Mesenchymal stem cell (in vitro differentiated cells and primary cell): ENCODE results near the gene CDK14.

Source experiments
- DNase-seq: peaks from one replicate; pipeline ENCODE4 v3.0.0-alpha.2; 2013
- H2AFZ ChIP-seq: one replicate; pipeline ENCODE4 v1.6.1; 2013; ENCODE audit warnings: low read depth, mild to moderate bottlenecking, control low read depth, inconsistent platforms, low read length, moderate library complexity
- H2AK5ac ChIP-seq: 2 replicates; pipeline ENCODE4 v1.6.1; 2013; ENCODE audit warnings: low read length, moderate library complexity, mild to moderate bottlenecking, inconsistent platforms; ENCODE audit not compliant: severe bottlenecking
- H2BK120ac ChIP-seq: one replicate; pipeline ENCODE4 v1.6.1; 2013; ENCODE audit warnings: low read depth, mild to moderate bottlenecking, inconsistent platforms, low read length, moderate library complexity
- H2BK12ac ChIP-seq, 2 experiments: one replicate each; pipeline ENCODE4 v1.6.1; 2013; ENCODE audit warnings: inconsistent platforms in 2 of 2, low read length in 2 of 2, mild to moderate bottlenecking in 2 of 2, moderate library complexity in 2 of 2, control low read depth in 1 of 2
- H2BK15ac ChIP-seq: one replicate; pipeline ENCODE4 v1.6.1; 2013; ENCODE audit warnings: mild to moderate bottlenecking, low read depth, inconsistent platforms; ENCODE audit not compliant: poor library complexity, severe bottlenecking
- H2BK5ac ChIP-seq: 2 replicates; pipeline ENCODE4 v1.6.1; 2013; ENCODE audit warnings: low read depth, mild to moderate bottlenecking, low read length, control low read depth, inconsistent platforms; ENCODE audit not compliant: poor library complexity, severe bottlenecking
- H3K14ac ChIP-seq, 2 experiments: one replicate each; pipeline ENCODE4 v1.6.1; 2013; ENCODE audit warnings: inconsistent platforms in 2 of 2, low read length in 2 of 2, control low read depth in 1 of 2, mild to moderate bottlenecking in 1 of 2, moderate library complexity in 1 of 2
- H3K18ac ChIP-seq, 2 experiments: one replicate each; pipeline ENCODE4 v1.6.1; 2013; ENCODE audit warnings: inconsistent platforms in 2 of 2, low read length in 2 of 2, control low read depth in 1 of 2, low read depth in 1 of 2, mild to moderate bottlenecking in 1 of 2
- H3K23ac ChIP-seq, 2 experiments: one replicate each; pipeline ENCODE4 v1.6.1; 2013; ENCODE audit warnings: inconsistent platforms in 2 of 2, low read length in 2 of 2, mild to moderate bottlenecking in 2 of 2, moderate library complexity in 2 of 2, control low read depth in 1 of 2
- H3K27ac ChIP-seq: 2 replicates; pipeline ENCODE4 v1.5.1; 2013; ENCODE audit warnings: mild to moderate bottlenecking, moderate library complexity, low read length, control low read depth, inconsistent platforms; ENCODE audit not compliant: poor library complexity, severe bottlenecking
- H3K27me3 ChIP-seq, 2 experiments: 2 replicates each; pipeline versions ENCODE4 v1.6.1 to v1.7.0; 2013; ENCODE audit warnings: low read length in 2 of 2, mild to moderate bottlenecking in 2 of 2, moderate library complexity in 2 of 2, control low read depth in 1 of 2, inconsistent platforms in 1 of 2; ENCODE audit not compliant: control insufficient read depth in 1 of 2, insufficient read depth in 1 of 2
- H3K36me3 ChIP-seq, 2 experiments: 2 replicates each; pipeline versions ENCODE4 v1.6.1 to v1.7.0; 2013; ENCODE audit warnings: low read length in 2 of 2, control low read depth in 1 of 2, inconsistent platforms in 1 of 2, low read depth in 1 of 2, mild to moderate bottlenecking in 1 of 2; ENCODE audit not compliant: insufficient read depth in 2 of 2, control insufficient read depth in 1 of 2
- H3K4ac ChIP-seq, 2 experiments: one replicate each; pipeline ENCODE4 v1.6.1; 2013; ENCODE audit warnings: inconsistent platforms in 2 of 2, low read length in 2 of 2, mild to moderate bottlenecking in 2 of 2, moderate library complexity in 2 of 2, control low read depth in 1 of 2, low read depth in 1 of 2
- H3K4me1 ChIP-seq: 2 replicates; pipeline ENCODE4 v1.6.1; 2013; ENCODE audit warnings: low read depth, low read length, control low read depth; ENCODE audit not compliant: control insufficient read depth, insufficient read depth
- H3K4me2 ChIP-seq: 2 replicates; pipeline ENCODE4 v1.6.1; 2013; ENCODE audit warnings: low read length, mild to moderate bottlenecking, inconsistent platforms; ENCODE audit not compliant: poor library complexity, severe bottlenecking
- H3K4me3 ChIP-seq, 2 experiments: 2 replicates each; pipeline versions ENCODE4 v1.5.1 to v1.7.0; 2013; ENCODE audit warnings: low read length in 2 of 2, mild to moderate bottlenecking in 2 of 2, control low read depth in 1 of 2, low read depth in 1 of 2; ENCODE audit not compliant: insufficient read depth in 1 of 2
- H3K79me1 ChIP-seq: replicated peaks from 2 replicates; pipeline ENCODE4 v1.6.1; 2013; ENCODE audit warnings: mild to moderate bottlenecking, control low read depth, low read length, inconsistent platforms; ENCODE audit not compliant: poor library complexity, severe bottlenecking
- H3K9ac ChIP-seq: 2 replicates; pipeline ENCODE4 v1.7.0; 2013; ENCODE audit warnings: mild to moderate bottlenecking, low read length, moderate library complexity
- H3K9me3 ChIP-seq: 2 replicates; pipeline ENCODE4 v1.7.0; 2013; ENCODE audit warnings: mild to moderate bottlenecking, low read length; ENCODE audit not compliant: control insufficient read depth
- H4K8ac ChIP-seq: one replicate; pipeline ENCODE4 v1.6.1; 2013; ENCODE audit warnings: inconsistent platforms, mild to moderate bottlenecking, low read length, moderate library complexity
- H4K91ac ChIP-seq: one replicate; pipeline ENCODE4 v1.6.1; 2013; ENCODE audit warnings: mild to moderate bottlenecking, low read length, inconsistent platforms
- WGBS: methylation state at CpG from one replicate; pipeline ENCODE4 v1.1.7; 2013; ENCODE audit warnings: mixed read lengths; 5-methylcytosine and 5-hydroxymethylcytosine counted together

The CDK14 gene

DNA sequence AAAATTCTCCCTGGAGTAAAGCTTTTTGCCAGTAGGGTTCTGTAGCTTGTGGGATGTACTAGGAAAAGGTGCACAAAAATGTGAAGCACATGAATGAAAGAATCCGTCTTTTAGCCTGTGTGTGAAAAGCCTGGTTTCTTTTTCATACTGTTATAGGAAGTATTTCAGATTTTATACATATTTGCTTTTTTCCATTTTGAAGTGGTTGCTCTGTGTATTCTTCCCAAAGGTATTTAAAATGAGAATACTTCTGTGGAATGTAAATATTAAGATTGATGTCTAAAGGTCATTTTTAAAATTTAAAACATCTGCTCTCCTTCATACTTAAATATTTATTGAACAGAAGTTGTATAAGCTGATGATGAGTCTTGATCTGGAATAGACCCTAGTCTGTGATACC is 96.8 kb downstream of the CDK14 start:
- no peak overlapping the region for H3K9ac ChIP-seq
- no CpG with 5 or more reads among the region's 1 CpG for WGBS
- no peak overlapping the region for H3K4ac ChIP-seq
- no peak overlapping the region for H3K14ac ChIP-seq
- H2BK5ac ChIP-seq: no peak overlapping the region
- no peaks in the 10 kb centered on the region for H3K36me3 ChIP-seq
- no peak overlapping the region for H4K91ac ChIP-seq
- no peak overlapping the region for H4K8ac ChIP-seq
- H3K4me2 ChIP-seq: no peak overlapping the region
- H2BK12ac ChIP-seq: no peak overlapping the region
- H3K27me3 ChIP-seq: no peaks in the 10 kb centered on the region
- no peaks in the 10 kb centered on the region for H3K4me1 ChIP-seq
- no peak overlapping the region for H2AFZ ChIP-seq
- no peak overlapping the region for H3K23ac ChIP-seq
- no peak overlapping the region for H2BK15ac ChIP-seq
- no peak overlapping the region for H2BK120ac ChIP-seq
- H3K4me3 ChIP-seq: no peak overlapping the region
- H2AK5ac ChIP-seq: no peak overlapping the region
- DNase-seq: no peak
- peaks cover 26% of the 10 kb centered on the region for H3K79me1 ChIP-seq
- no peaks in the 10 kb centered on the region for H3K9me3 ChIP-seq
- H3K18ac ChIP-seq: no peak overlapping the region
- no peak overlapping the region for H3K27ac ChIP-seq

DNA sequence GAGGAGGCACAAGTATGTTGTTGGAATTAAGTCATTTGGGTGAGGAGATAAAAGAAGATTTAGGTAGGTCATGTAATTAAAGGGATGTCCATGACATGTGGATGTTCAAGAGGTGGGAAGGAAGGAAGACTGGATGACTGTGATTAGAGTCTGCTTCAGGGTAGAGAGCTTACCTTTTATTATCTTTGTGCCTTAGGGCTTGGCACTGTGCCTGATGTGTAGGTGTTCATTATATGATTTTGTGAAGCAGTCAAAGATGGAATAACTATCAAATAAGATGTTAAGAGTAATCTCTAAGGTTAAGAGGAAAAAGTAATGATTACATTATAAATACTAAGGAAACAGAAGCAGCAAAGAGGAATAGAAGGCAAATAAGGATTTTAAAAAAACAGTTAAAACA is 97.8 kb downstream of the CDK14 start:
- no peak overlapping the region for H2AK5ac ChIP-seq
- no peaks in the 10 kb centered on the region for H3K27me3 ChIP-seq
- no peak overlapping the region for H3K23ac ChIP-seq
- no peak overlapping the region for H2AFZ ChIP-seq
- no peaks in the 10 kb centered on the region for H3K9me3 ChIP-seq
- no peak overlapping the region for H3K18ac ChIP-seq
- H3K4ac ChIP-seq: no peak overlapping the region
- no peak overlapping the region for H2BK120ac ChIP-seq
- no peak overlapping the region for H2BK12ac ChIP-seq
- H3K36me3 ChIP-seq: no peaks in the 10 kb centered on the region
- no peak overlapping the region for H3K14ac ChIP-seq
- no peak overlapping the region for H3K9ac ChIP-seq
- H3K4me2 ChIP-seq: no peak overlapping the region
- H3K4me1 ChIP-seq: no peaks in the 10 kb centered on the region
- no peak overlapping the region for H4K8ac ChIP-seq
- no peak overlapping the region for H3K4me3 ChIP-seq
- no peak overlapping the region for H2BK5ac ChIP-seq
- H2BK15ac ChIP-seq: no peak overlapping the region
- no peak overlapping the region for H4K91ac ChIP-seq
- no peak for DNase-seq
- peaks cover 24% of the 10 kb centered on the region for H3K79me1 ChIP-seq
- H3K27ac ChIP-seq: no peak overlapping the region

DNA sequence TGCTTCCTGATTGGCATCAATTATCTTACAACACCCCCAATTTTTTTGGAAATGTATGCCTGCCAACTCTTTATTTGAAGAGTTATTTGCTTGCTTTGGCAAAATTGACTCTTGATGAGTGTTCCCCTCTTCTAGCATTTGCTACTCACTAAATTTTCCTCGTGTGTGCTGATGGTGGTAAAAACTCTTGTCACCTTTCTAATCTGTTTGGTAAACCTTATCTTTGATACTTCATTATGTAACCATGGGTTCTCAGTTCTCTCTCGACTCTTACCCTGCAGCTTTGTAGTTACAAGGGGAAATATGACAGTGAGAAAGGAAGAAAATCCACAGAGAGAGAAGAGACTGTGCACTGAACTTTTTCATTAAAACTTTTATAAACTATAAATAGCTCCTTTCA is 102.5 kb downstream of the CDK14 start:
- no peak overlapping the region for H3K4me3 ChIP-seq
- no peak overlapping the region for H3K18ac ChIP-seq
- no peak overlapping the region for H3K4me2 ChIP-seq
- no peaks in the 10 kb centered on the region for H3K9me3 ChIP-seq
- H3K14ac ChIP-seq: no peak overlapping the region
- no peak overlapping the region for H2BK15ac ChIP-seq
- H3K4me1 ChIP-seq: peaks cover 4% of the 10 kb centered on the region
- H2AFZ ChIP-seq: no peak overlapping the region
- H3K27me3 ChIP-seq: no peaks in the 10 kb centered on the region
- no peak overlapping the region for H4K91ac ChIP-seq
- peaks cover 16% of the 10 kb centered on the region for H3K79me1 ChIP-seq
- H3K4ac ChIP-seq: no peak overlapping the region
- no peaks in the 10 kb centered on the region for H3K36me3 ChIP-seq
- H2BK12ac ChIP-seq: no peak overlapping the region
- H3K9ac ChIP-seq: no peak overlapping the region
- DNase-seq: no peak
- WGBS: no CpG with 5 or more reads among the region's 2 CpGs
- no peak overlapping the region for H2BK5ac ChIP-seq
- H3K27ac ChIP-seq: no peak overlapping the region
- H3K23ac ChIP-seq: no peak overlapping the region
- H2BK120ac ChIP-seq: no peak overlapping the region
- H4K8ac ChIP-seq: no peak overlapping the region
- no peak overlapping the region for H2AK5ac ChIP-seq

DNA sequence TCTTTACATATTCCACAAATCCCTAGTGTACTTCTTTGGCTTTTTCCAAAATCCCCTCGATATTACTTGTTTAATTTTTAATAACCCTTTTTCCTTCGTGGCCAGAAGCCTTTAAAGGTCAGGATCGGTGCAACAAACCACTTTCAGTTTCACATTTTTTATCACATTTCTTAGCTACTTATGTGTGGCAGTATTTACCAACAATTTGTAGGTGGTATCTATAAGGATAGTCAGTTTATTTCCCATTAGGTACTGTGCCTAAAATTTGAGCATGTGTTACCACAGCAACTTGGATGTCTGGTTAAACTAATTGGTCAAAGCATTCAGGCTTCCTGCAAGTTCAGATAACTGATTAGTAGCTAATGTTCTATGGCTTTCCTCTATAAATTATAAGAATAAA is 104.9 kb downstream of the CDK14 start:
- no peaks in the 10 kb centered on the region for H3K36me3 ChIP-seq
- H3K4me3 ChIP-seq: peak overlapping the region in 1 of 2 experiments; percentile 79
- no peak overlapping the region for H3K23ac ChIP-seq
- no peak overlapping the region for H2AK5ac ChIP-seq
- H4K91ac ChIP-seq: no peak overlapping the region
- no peak overlapping the region for H3K4ac ChIP-seq
- H3K27me3 ChIP-seq: no peaks in the 10 kb centered on the region
- H2BK5ac ChIP-seq: no peak overlapping the region
- no peak for DNase-seq
- H3K18ac ChIP-seq: no peak overlapping the region
- peaks cover 17% of the 10 kb centered on the region for H3K79me1 ChIP-seq
- WGBS: 95% methylated on average over 2 of the region's 3 CpGs
- no peaks in the 10 kb centered on the region for H3K9me3 ChIP-seq
- no peak overlapping the region for H2BK120ac ChIP-seq
- H4K8ac ChIP-seq: no peak overlapping the region
- H3K4me2 ChIP-seq: peak overlapping the region; percentile 13
- no peak overlapping the region for H2BK15ac ChIP-seq
- H3K27ac ChIP-seq: no peak overlapping the region
- no peak overlapping the region for H2BK12ac ChIP-seq
- H3K4me1 ChIP-seq: peaks cover 4% of the 10 kb centered on the region
- H3K9ac ChIP-seq: peak overlapping the region; percentile 93
- no peak overlapping the region for H3K14ac ChIP-seq
- H2AFZ ChIP-seq: no peak overlapping the region
